GM19035 (cell line): Measurements from ENCODE around the gene NME7.
"Not testable (repeated sequence)": the region's sequence is repeated elsewhere in the genome, so short reads cannot be mapped to it uniquely, and the experiment has no call there.

Source experiments
- ATAC-seq: cut with Tn5 transposase; IDR thresholded peaks from one replicate; pipeline ENCODE4 v1.9.1; 2021; ENCODE audit not compliant: unreplicated experiment

Gene NME7, protein sequence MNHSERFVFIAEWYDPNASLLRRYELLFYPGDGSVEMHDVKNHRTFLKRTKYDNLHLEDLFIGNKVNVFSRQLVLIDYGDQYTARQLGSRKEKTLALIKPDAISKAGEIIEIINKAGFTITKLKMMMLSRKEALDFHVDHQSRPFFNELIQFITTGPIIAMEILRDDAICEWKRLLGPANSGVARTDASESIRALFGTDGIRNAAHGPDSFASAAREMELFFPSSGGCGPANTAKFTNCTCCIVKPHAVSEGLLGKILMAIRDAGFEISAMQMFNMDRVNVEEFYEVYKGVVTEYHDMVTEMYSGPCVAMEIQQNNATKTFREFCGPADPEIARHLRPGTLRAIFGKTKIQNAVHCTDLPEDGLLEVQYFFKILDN

GRCh38 chr1:169367686-169368405 is at the start of gene NME7, which contains the start of gene BLZF1:
TSS of gene NME7 (minus strand) at chr1:169367797. CDS start at chr1:169367710, 87 bp downstream.
TSS of gene BLZF1 (plus strand) at chr1:169368195. CDS start at chr1:169369523, 1,328 bp downstream.
- peak; percentile 93 for ATAC-seq

- no peak for ATAC-seq
These were observed 47.4 kb upstream of the NME7 start for GRCh38 chr1:169414952-169415351.

- ATAC-seq, result not testable (repeated sequence)
These were observed 40.7 kb upstream of the NME7 start for GRCh38 chr1:169408340-169408739.

DNA sequence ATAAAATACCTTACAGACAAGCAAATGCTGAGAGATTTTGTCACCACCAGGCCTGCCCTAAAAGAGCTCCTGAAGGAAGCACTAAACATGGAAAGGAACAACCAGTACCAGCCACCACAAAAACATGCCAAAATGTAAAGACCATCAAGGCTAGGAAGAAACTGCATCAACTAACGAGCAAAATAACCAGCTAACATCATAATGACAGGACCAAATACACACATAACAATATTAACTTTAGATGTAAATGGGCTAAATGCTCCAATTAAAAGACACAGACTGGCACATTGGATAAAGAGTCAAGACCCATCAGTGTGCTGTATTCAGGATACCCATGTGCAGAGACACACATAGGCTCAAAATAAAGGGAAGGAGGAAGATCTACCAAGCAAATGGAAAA is 35.0 kb upstream of the NME7 start:
- not testable (repeated sequence) for ATAC-seq

DNA sequence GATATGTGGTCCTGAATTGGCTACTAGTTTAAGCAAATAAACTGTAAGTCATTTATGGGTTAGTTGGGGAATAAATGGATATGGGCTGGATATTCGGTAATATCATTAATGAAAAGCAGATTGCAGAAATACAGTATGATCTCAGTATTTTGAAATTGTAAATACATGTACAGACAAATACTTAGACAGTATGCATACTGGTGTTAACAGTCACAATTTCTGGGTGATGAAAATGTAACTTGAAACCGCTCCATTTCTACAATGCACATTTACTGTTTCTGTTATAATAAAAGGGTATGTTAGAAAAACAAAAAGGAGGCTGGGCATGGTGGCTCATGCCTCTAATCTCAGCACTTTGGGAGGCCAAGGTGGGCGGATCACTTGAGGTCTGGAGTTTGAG is 28.4 kb upstream of the NME7 start:
- ATAC-seq, result no peak

GRCh38 chr1:169392406-169392805 is 24.8 kb upstream of the NME7 start:
- ATAC-seq, result no peak

DNA sequence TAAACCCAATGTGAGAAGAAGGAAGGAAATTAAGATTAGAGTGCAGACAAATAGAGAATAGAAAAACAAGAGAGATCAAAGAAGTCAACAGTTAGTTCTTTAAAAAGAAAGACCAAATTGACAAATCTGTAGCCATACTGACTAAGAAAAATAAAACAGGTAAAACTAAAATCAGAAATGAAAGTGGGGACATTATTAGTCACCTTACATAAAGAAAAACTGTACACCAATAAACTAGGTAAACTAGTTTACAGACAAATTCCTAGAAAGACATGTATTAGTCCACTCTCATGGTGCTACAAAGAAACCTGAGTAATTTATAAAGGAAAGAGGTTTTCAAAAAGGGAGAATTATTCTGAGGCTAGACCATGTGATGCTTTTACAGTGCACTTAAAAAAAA is 22.7 kb upstream of the NME7 start:
- ATAC-seq, result peak; percentile 89

- no peak for ATAC-seq
These were observed 19.8 kb upstream of the NME7 start for GRCh38 chr1:169387399-169387798.

DNA sequence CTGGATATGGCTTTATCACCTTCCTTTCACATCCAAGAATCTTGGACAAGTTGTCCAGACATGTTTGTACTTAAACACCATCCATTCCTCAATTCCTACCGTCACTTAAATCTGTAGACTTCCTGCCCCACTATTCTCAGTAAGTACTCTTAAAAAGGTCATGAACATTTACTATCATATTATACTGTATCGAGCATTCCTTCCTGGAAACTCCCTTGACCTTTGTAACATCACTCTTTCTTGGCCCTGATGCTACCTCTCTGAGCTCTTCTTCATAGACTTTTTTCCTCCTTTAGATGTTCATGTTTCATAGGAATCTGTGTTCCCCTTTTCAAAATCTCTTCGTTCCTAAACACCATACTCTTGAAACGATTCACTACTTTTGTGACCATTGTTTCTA is 15.9 kb upstream of the NME7 start:
- ATAC-seq, result no peak

DNA sequence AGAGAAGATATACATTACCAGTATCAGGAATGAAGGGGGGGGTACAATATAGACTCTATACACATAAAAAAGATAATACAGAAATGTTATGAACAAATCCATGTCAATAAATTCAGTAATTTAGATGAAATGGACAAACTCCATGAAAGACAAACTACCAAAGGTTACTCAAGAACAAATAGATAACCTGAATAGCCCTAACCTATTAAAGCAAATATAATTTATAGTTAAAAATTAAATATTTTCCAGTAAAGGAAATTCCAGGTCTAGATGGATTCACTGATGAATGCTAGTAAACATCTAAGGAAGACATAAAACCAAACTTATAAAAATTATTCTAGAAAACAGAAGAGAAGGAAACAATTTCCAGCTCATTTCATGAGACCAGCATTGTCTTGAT is 13.6 kb upstream of the NME7 start:
- no peak for ATAC-seq

GRCh38 chr1:169371404-169371803 is 3.8 kb upstream of the NME7 start:
- ATAC-seq, result no peak

GRCh38 chr1:169368406-169368769 is 791 bp upstream of the NME7 start:
- ATAC-seq, result peak; percentile 21

DNA sequence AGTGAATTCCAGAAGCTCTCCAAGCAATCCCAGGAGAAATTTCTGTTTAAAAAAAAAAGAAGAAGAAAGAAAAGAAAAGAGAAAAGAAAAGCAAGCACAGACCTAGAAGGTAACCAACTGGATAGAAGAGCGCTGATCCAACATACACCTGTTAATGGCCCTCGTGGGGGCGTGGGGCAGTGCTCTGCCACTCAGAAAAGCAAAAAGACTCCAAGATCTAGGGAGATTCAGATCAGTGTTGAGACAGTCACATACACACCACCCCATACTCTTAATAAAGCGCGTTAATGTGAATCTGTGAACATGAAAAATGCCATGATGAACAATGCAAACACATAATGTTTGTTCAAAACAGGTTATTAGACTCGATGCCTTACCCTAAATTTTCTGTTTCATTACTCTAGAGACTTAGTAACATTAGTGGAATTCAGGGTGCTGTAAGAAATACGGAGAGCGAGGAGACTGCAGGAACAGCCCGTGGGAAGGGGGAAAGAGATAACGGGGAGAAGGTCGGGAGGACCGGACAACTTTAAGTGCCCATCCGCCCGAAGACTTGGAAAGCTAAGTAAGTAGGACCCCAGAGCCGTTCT is 406 bp downstream of the NME7 start:
- ATAC-seq, result no peak

- no peak for ATAC-seq
These were observed 2.6 kb downstream of the NME7 start for GRCh38 chr1:169364948-169365347.

- peak; percentile 38 for ATAC-seq
These were observed 4.4 kb downstream of the NME7 start for GRCh38 chr1:169363046-169363730.

- ATAC-seq, result no peak
These were observed 6.3 kb downstream of the NME7 start for GRCh38 chr1:169361281-169361680.

DNA sequence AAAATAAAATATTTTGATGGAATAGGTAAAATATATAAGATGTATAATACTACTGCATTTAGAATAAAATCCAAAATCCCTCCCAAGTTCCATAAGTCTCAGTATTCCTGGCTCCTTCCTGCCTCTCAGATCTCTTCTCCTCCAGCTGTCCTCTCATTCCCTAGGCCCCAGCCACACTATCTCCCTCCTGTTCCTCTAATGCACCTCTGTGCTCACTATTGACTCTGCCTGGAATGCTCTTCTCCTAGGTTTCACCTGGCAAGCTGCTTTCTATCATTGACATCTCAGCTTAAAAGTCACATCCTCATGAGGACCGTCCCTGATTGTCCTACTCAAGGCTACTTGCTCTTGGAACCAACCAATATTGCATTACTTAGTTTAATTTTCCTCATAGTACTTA is 7.2 kb downstream of the NME7 start:
- no peak for ATAC-seq

DNA sequence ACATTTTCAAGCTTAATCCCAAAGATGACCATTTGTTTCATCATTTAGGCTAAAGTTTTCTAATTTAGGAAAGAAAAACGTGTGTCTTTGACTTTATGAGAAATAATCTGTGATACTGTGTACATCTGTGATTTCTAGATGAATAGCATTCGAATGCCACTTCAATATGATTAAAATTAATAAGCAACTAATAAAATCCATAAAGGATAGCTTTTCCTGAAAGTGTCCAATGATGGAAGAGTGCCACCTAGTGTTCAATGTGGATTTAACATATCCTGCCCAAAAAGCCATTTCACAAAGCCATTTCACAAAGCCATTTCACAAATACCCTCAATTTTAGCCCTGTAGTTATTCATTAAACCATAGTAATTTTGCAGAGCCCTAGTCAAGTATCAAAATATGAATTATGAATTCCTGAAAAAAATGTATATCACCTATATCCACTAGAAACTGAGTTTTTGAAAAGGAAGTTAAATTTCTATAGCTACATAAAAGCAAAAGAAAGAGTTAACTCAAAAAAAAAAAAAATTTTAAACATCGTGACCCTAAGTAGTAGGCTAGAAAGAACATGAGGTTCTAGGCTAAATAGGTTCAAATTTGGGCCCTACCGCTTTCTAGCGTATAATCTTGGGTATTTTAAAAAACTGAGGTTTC is 19.1 kb downstream of the NME7 start:
- no peak for ATAC-seq

DNA sequence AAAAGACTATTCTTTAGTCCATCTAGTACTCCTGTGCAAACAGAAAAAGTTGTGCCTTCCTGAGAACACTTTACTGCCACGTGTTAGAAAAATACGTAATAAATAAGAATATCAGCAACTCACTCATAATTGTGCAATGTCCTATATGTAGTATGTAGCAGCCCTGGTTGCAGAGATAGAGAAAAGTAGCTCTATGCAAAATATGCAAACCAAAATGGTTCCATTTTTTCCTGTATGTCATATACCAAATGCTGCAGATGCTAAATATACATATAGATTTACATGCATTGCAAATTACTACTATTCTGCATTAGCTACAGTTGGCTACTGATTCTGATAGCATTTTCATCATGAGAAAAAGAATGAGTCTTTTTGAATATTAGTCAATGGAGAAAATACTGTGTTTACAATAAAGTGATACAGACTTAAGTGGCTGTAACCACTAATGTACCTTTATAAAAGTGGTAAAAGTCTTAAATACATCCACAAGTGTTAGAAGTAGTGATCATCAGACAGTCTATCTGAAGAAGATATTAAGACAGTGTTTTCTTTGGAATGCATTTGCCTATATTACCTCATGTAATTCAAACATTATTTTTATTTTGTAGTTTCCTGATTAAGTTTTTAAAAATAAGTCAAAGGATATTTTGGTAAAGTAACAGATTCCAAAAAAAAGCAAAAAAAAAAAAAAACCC is 19.8 kb downstream of the NME7 start:
- ATAC-seq, result no peak

DNA sequence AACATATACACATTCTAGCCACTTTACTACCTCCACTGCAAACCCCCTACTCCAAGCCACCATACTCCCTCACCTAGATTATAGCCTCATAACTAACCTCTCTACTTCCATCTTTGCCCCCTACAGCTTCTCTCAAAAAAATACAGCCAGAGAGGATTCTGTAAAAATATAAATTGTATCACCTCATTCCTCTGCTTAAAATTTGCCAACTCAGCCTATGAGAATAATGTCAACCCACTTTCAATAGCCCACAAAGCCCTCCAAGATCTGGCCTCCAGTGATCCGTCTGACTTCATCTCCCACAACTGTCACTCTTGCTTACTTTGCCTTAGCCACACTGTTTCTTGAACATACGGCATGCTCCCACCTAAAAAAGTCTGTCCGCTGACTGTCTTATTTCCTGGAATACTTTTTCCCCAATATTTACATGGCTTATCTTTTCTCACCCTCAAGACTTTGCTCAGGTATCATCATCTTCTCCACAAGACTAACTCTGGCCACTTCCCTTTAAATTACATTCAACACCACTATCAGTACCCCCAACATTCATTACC is 21.5 kb downstream of the NME7 start:
- ATAC-seq, result no peak
